HG03342 (cell line): Measurements from ENCODE around the gene GPSM1.

Source experiments
- ATAC-seq: cut with Tn5 transposase; IDR thresholded peaks from one replicate; pipeline ENCODE4 v1.9.1; 2021; ENCODE audit warnings: mild to moderate bottlenecking, moderate library complexity; ENCODE audit not compliant: unreplicated experiment

Gene GPSM1

DNA sequence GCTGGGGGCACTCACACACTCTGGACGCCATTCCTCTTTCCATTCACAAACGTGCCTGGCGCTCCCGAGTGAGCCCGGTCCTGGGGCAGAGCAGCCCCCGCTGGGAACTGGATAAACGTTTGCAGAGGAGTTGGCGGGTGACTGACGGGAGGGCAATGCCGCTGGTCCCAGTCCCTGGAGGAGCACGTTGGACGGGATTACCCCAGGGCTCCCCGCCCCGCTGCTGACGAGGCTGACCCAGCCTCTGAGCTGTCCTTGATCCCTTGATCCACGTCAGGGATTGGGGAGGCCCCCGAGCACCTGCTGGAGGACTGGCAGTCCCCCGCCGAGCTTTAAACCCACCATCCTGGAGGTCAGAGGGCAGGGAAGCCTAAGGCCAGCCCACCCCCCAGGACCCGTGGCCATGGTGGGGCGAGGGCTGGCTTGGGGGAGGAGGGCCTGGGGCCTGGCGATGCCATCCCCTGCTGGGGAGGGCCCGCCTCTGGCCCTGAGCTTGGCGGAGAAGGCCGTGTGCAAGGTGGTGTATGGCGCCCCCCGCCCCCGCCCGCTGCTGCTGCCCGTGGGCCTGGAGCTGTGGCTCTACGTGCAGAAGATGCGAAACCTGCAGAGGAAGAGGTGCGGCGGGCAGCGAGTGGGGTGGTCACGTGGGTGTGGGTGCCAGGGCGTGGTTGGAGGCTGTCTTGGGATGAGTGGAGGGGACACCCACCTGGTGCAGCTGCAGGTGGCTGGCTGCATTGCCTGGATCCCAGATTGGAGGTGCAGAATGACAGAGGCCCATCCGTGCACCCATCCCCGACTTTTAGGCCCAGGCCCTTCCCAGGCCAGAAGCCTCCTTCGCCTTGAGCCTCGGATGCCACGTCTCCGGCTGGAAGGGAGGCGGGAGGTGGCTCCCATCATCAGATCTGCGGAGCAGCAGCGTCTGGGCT, 4.5 kb downstream of the GPSM1 start:
- ATAC-seq: no peak

- no peak for ATAC-seq
Observed at GRCh38 chr9:136332482-136332983, 5.2 kb downstream of the GPSM1 start.

- no peak for ATAC-seq
Observed at GRCh38 chr9:136333045-136333444, 5.7 kb downstream of the GPSM1 start.

GRCh38 chr9:136333486-136333885, 6.1 kb downstream of the GPSM1 start:
- no peak for ATAC-seq

GRCh38 chr9:136334541-136334940, 7.2 kb downstream of the GPSM1 start:
- ATAC-seq: no peak

DNA sequence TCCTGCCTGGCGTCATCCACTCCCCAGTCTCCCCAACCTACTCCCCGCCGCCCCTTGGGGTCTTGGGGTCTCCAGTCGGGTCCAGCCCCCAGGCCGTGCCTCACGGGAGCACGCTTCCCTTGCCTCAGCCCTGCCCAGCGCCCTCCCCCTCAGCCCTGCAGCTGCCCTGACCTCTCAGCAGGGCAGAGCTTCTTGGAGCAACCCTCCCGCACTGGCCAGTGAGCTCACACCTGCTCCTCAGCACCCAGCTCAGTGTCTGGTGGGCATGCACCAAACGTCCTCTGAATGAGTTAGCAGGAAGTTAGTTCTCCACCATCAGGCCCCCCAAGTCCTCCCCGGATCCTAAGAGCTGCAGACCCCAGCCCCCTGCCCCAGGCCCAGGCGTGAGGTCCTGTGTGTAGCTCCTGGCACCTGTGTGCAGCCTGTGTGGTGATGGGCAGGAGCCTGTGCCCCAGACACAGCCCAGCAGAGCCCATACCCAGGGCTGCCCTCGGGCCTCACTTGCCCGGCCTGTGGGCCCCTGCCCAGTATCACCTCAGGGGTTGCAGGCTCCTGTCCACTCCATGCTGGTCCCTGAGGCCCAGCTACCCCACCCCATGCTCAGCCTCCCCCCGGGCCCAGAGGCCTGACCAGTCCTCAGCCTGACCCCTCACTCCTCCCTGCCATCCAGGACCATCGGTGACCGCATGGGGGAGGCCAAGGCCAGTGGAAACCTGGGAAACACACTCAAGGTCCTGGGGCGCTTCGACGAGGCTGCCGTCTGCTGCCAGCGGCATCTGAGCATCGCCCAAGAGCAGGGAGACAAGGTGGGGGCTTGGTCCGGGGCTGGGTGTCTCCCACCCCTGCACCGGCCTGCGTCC, 8.2 kb downstream of the GPSM1 start:
- no peak for ATAC-seq

GRCh38 chr9:136336156-136336870, 9.0 kb downstream of the GPSM1 start:
- ATAC-seq: no peak

- ATAC-seq: no peak
Observed at GRCh38 chr9:136336881-136337280, 9.5 kb downstream of the GPSM1 start.

DNA sequence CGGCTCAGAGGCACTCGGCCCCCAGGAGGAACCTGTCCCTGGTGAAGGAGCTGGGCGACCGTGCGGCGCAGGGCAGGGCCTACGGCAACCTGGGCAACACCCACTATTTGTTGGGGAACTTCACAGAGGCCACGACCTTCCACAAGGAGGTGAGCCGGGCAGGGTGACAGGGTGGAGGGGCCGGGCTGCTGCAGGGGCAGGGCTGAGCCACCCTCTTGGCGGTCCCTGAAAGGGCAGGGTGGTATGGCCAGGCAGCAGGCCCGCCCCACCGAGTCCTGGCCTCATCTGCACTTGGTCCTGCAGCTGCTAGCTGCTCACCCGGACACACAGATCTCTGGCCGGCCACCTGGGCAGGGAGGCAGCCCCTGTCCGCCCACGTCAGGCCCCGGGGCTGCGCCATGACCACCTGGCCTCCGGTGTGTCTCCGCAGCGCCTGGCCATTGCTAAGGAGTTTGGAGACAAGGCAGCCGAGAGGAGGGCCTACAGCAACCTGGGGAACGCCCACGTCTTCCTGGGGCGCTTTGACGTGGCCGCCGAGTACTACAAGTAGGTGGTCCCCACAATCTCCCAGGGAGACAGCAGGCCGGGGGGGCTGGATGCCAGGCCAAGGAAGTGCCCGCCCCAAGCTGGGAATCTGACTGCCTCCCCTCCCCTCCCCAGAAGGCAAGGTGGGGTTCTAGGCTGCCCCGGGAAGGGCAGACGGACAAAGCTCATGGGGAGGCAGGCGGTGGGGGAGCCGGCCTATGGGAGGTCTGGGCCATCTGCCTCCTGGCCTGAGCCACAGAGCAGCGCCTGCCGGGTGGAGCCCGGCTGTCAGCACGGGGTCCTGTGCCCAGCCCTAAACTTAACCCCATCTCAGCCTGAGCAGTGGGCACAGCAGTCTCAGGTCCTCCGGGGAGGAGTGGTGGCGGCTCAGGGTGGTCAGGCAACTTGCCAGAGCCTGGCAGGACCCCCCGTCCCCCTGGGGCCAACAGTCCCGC, 10.4 kb downstream of the GPSM1 start:
- no peak for ATAC-seq

GRCh38 chr9:136338511-136338910, 11.2 kb downstream of the GPSM1 start:
- ATAC-seq: no peak

- ATAC-seq: no peak
Observed at GRCh38 chr9:136339173-136339957, 12.0 kb downstream of the GPSM1 start.

DNA sequence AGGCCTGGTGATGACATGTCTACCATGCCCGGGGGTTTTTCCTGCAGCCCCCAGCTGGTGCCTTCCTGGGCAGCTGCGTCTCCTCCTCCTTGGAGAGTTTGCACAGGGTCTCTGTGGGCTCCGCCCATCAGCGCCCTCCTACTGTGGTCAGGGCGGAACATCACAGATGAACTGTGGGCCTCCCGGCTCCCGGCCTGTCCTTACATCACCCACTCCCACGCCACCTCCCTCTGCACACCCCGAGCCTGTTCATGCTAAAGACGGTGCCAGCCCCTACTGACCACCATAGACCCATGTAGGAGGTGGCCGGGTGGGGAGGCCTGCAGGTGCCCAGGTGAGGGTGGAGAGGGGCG, 12.6 kb downstream of the GPSM1 start:
- no peak for ATAC-seq

DNA sequence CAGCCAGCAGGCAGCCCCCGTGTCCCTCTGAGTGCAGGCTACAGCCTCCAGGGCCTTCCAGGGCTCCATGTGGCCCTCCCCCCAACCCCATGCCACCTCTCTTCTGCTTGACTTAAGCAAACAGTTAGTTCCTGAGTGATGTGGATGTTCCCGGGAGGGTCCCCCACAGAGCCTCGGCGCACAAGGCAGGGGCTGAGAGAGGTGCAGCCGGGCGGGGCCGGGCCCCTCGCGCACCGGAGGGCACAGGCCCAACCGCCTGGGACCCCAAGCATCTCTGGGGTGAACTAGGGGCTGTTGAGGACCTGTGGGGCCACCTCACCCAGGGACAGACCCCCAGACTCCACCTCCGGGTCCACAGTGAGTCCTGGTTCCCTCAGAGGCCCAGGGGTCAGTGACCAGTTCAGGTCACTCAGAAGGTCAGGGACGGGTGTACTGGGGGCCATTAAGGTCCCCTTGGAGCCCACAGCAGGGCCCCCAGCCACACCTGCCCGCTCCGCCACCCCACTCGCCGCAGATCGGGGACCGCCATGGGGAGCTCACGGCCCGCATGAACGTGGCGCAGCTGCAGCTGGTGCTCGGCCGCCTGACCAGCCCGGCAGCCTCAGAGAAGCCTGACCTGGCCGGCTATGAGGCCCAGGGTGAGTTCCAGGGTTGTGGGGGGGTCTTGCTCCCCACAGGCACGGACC, 13.2 kb downstream of the GPSM1 start:
- ATAC-seq: no peak

DNA sequence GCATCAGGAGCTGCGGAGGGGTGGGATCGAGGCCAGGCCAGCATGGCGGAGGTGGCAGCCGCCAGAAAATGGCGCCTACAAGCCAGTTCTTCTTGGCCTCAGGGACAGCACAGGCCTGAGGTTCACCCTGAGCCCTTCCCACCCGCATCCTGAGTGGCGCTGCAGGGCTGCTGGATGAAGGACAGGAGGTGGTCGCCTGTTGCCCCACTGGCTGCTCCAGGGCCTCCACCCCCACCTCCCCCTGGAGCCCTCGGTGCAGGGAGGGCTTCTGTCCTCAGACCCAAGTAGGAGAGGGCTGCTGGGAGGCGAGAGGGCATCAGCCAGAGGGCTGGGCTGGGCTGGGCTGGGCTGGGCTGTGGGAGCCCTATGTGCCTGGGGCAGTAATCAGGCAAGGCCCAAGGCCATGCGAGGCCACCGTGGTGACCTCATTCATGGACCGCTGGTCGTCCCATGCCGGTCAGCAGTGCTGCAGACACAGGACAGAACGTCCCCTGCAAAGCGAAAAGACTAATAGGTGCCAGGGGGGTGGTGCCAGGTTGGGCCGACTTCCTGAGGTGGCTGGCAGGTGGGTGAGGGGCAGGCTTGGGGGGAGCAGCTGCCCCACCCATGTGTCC, 13.8 kb downstream of the GPSM1 start:
- ATAC-seq: no peak

DNA sequence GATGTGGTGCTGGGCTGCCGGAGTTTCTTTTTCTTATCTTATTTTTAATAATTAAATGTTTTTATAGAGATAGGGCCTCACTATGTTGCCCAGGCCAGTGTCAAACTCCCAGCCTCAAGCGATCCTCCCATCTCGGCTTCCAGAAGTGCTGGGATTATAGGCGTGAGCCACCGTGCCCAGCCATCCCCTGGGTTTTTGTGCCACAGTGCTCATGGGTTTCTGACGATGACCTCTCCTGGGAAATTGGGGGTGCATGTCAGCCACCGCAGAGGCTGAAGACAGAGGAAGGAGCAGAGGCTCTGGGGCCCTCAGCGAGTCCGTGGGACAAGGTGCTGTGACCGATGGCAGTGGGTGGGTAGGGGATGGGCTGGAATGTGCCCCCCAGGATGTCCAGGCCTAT, 14.4 kb downstream of the GPSM1 start:
- ATAC-seq: no peak

- ATAC-seq: no peak
Observed at GRCh38 chr9:136342181-136343120, 15.1 kb downstream of the GPSM1 start.
